ENCODE data around the gene RBPJL. TPM values are rescaled to one million over a fixed set of nuclear protein-coding genes. Genes with fewer than 3 reads are reported as not detected.

RBPJL gene
- total RNA-seq, 1 donor from 2014 or later: not detected

DNA sequence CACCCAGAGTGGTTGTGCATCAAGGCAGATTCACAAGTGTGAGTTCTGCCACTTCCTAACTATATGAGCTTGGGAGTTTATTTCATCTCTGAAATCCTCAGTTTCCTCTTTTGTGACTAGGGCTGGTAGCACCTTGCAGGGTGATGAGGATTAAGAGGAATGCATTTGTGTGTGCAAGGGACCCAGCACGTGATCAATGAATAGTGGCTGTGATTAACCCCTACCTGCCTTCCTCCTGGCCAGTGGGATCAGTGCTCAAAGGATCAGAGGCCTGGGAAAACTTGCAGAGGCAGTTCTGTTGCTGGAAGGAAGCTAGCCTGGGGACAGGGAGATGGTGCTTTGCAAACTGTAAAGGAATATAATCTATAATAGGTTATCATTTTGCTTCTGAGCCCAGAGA, 34.3 kb downstream of the RBPJL start:
- Histone ChIP-seq H3K4me1 (peaks cover 45 to 84% of the 10 kb centered on the region in 2 donors), H3K27me3 (no peaks in the 10 kb centered on the region), H3K36me3 (peaks cover 0 to 2% of the 10 kb centered on the region in 2 donors), H3K4me3 (no peak overlapping the region), H3K27ac (peak overlapping the region; percentile 93 to 96), H3K9me3 (no peaks in the 10 kb centered on the region)
- intact Hi-C loops (cut with DNase I): no loop called here
- TF ChIP-seq, protein P1, sequence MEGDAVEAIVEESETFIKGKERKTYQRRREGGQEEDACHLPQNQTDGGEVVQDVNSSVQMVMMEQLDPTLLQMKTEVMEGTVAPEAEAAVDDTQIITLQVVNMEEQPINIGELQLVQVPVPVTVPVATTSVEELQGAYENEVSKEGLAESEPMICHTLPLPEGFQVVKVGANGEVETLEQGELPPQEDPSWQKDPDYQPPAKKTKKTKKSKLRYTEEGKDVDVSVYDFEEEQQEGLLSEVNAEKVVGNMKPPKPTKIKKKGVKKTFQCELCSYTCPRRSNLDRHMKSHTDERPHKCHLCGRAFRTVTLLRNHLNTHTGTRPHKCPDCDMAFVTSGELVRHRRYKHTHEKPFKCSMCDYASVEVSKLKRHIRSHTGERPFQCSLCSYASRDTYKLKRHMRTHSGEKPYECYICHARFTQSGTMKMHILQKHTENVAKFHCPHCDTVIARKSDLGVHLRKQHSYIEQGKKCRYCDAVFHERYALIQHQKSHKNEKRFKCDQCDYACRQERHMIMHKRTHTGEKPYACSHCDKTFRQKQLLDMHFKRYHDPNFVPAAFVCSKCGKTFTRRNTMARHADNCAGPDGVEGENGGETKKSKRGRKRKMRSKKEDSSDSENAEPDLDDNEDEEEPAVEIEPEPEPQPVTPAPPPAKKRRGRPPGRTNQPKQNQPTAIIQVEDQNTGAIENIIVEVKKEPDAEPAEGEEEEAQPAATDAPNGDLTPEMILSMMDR (IDR thresholded peaks at IDR 0.05): no peak
- no peak for DNase-seq (ENCODE audit: low spot score in 2 of 2)

DNA sequence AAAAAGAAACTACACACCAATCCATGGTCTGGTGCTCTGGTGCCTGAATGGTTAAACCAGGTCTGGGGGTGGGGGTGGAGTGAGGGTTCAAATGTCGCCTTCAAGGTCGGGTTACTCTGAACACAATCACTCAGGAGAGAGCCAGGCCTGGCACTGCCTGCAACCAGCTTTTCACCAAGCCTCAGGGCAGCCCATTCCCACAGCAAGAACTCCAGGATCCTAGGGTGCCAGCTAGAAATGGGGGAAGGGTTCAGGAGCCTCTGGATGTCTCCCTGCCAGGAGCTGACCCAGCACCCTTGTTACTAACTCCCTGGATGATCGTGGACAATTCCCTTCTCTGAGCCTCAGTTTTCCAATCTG, 34.9 kb downstream of the RBPJL start:
- intact Hi-C loops (cut with DNase I): no loop called here
- no peaks in the 10 kb centered on the region for H3K27me3 ChIP-seq
- H3K36me3 ChIP-seq: peaks cover 0 to 2% of the 10 kb centered on the region in 2 donors
- H3K9me3 ChIP-seq: no peaks in the 10 kb centered on the region
- DNase-seq (ENCODE audit: low spot score in 2 of 2): no peak
- TF ChIP-seq, protein P1 (IDR thresholded peaks at IDR 0.05): no peak
- H3K4me1 ChIP-seq: peaks cover 48 to 83% of the 10 kb centered on the region in 2 donors
- peak overlapping the region; percentile 93 to 96 for H3K27ac ChIP-seq
- peak overlapping the region; percentile 18 to 80 for H3K4me3 ChIP-seq

DNA sequence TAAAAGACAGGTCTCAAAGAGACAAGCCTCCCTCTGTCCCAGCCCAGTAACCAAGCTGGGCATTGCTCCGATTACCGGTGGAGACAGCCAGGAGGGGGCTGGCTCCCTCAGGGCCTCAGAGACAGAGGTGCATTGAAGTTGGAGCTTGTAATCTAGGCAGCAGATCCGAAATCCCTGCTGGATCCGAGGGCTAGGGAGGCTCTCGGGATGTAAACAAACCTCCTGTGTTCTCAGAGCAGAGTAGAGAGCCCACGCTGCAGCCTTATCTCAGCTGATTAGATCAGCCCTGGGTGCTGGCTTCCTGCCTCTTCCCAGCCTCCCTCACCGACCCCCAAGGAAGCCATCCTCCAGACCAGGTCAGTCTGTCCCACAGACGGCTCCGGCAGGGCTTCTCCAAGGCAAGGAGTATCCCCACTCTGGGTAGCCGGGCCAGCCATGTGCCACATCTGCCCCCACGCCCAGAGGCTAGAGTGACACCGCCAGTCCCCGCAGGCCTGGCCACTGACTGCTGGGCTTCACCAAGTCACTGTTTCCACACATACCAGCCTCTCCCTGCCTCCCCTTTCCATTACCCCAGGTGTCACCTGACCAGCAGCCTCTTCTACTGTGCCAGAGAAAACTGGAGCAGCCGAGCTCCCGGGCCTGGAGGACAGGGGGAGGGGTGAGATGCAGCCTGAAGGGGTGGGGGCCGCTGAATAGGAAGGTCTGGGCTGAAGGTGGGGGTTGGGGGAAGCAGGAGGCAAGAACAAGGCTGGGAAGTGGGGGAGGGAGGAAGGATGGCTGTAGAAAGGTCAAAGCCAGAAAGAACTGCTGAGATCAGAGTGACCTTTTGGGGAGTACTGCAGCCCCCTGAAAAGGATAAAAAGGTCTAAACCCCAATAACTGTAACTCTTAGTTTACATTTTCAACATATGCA, 35.6 kb downstream of the RBPJL start:
- peaks cover 0 to 2% of the 10 kb centered on the region in 2 donors for H3K36me3 ChIP-seq
- no peaks in the 10 kb centered on the region for H3K9me3 ChIP-seq
- H3K27me3 ChIP-seq: no peaks in the 10 kb centered on the region
- peak overlapping the region; percentile 18 to 80 for H3K4me3 ChIP-seq
- peaks cover 53 to 80% of the 10 kb centered on the region in 2 donors for H3K4me1 ChIP-seq
- TF ChIP-seq, protein P1 (IDR thresholded peaks at IDR 0.05): peak in 1 of 3 experiments; percentile 7
- DNase-seq (ENCODE audit: low spot score in 2 of 2): peak; percentile 69 to 92
- peak overlapping the region; percentile 93 to 96 for H3K27ac ChIP-seq
- intact Hi-C loops (cut with DNase I): loop anchor here (2.0 kb wide), 2 partner anchors 17 to 65 kb away; no protein-coding TSS in a partner anchor

DNA sequence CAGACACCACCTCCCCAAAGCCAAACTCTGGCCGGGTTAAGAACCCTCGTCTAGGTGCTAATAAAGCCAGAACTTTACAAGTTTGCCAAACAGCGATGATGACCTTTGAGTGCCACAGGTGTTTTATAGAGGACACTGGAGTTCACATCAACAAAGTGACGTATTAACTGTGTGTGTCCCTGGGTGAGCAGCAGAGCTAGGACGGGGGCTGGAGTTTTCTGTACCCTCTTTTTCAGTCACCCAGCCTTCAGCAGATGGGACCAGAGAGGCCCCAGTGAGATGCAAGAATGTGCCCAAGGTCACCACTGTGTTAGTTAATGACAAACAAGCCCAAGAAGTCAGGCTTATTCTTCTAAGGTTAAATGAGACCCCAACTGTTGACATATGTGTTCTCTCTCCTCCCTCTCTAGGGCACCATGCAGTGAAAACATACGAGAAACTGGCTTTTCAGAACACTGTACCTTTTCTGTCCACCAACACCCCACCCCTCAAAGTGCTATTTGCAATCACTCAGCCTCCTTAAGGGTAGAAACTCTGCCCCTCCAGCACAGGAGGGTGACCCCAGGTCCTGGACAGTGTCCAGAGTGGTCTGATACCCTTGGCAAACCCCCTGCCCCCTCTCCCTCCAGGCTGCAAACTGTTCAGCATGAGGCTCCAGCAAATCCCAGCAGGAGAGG, 36.4 kb downstream of the RBPJL start:
- intact Hi-C loops (cut with DNase I): loop anchor here (2.0 kb wide), 2 partner anchors 16 to 64 kb away; no protein-coding TSS in a partner anchor
- Histone ChIP-seq H3K4me1 (peaks cover 51 to 74% of the 10 kb centered on the region in 2 donors), H3K4me3 (peak overlapping the region; percentile 13 to 80)

DNA sequence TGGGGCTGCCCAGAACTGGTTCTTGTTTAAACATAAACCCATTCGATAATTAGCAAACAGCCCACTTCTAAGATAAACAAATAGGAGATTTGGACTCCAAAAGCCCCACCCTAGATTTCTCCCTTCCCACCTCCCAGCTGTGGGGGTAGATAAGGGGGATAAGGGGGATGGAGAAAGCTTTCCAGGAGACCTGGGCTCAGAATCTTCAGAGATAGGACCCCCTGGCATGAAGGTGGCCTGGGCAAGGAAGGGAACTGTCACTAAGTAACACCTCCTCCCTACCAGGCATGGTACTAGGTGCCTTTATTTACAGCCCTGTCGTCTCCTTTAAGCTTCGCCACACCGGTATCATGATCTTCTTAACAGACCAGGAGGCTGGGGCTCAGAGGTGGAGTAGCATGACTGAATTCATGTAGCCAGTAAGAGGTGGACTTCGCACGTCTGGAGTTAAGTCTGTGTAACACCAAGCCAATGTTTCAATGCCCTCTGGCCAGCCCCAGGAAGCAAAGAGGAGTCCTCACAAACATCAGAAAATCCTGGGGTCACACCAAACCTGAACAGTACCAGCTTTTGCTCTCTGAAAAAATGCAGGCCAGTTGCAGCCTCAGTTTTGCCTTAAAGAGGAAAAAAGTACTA, 37.0 kb downstream of the RBPJL start:
- no peak for DNase-seq (ENCODE audit: low spot score in 2 of 2)
- Histone ChIP-seq H3K27me3 (no peaks in the 10 kb centered on the region), H3K4me3 (peak overlapping the region; percentile 35 to 80), H3K36me3 (peaks cover 0 to 2% of the 10 kb centered on the region in 2 donors), H3K9me3 (no peaks in the 10 kb centered on the region), H3K4me1 (peaks cover 44 to 68% of the 10 kb centered on the region in 2 donors), H3K27ac (peak overlapping the region; percentile 93 to 96)
- TF ChIP-seq, protein P1 (IDR thresholded peaks at IDR 0.05): no peak
- intact Hi-C loops (cut with DNase I): loop anchor here (2.0 kb wide), 2 partner anchors 15 to 63 kb away; no protein-coding TSS in a partner anchor

More for the DNA sequence above, 36.4 kb downstream of the RBPJL start:
- peak overlapping the region; percentile 93 to 96 for H3K27ac ChIP-seq
- H3K9me3 ChIP-seq: no peaks in the 10 kb centered on the region
- DNase-seq (ENCODE audit: low spot score in 2 of 2): no peak
- TF ChIP-seq, protein P1 (IDR thresholded peaks at IDR 0.05): no peak
- no peaks in the 10 kb centered on the region for H3K27me3 ChIP-seq
- peaks cover 0 to 2% of the 10 kb centered on the region in 2 donors for H3K36me3 ChIP-seq
